ENCODE measurements around the gene SLC25A14. TPM values are rescaled to one million over a fixed set of nuclear protein-coding genes. Genes with fewer than 3 reads are reported as not detected.
"Not testable (repeated sequence)": the region's sequence is repeated elsewhere in the genome, so short reads cannot be mapped to it uniquely, and the experiment has no call there.

The SLC25A14 gene
- total RNA-seq, 1 experiment from 2014 or later, result 20.4 TPM

DNA sequence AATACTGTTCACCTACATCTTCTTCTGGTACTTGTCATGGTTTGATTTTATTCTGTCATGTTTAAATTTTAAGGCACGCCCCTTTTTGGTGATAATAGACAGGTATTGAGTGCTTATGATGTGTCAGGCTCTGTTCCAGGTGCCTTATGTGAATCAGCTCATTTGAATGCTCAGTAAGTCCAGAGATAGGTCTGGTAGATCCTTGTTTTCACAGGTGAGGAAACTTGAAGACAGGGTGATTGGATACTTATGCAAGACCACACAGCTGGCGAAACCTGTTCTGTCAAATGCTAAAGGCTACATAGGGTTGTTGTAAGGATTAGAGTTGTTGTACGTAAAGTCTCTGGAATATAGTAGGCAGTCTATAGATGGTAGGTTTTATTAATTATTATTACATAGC is 9.6 kb upstream of the SLC25A14 start:
- H2AFZ ChIP-seq (ENCODE audit: low read length), result no peak overlapping the region
- no peak overlapping the region for H3K27ac ChIP-seq (ENCODE audit: low read length)
- no peaks in the 10 kb centered on the region for H3F3A ChIP-seq (ENCODE audit: low read length, unreplicated experiment)
- H3K4me3 ChIP-seq (ENCODE audit: low read length), result no peak overlapping the region
- H3K9me3 ChIP-seq (ENCODE audit: low read length), result no peaks in the 10 kb centered on the region
- H3K27me3 ChIP-seq (ENCODE audit: low read length), result peaks cover 4% of the 10 kb centered on the region; the same call in 1 of the 2 replicates
- TF ChIP-seq EZH2 (IDR thresholded peaks at IDR 0.05; ENCODE audit: low read length, unreplicated experiment), result no peak
- TF ChIP-seq, protein P1, sequence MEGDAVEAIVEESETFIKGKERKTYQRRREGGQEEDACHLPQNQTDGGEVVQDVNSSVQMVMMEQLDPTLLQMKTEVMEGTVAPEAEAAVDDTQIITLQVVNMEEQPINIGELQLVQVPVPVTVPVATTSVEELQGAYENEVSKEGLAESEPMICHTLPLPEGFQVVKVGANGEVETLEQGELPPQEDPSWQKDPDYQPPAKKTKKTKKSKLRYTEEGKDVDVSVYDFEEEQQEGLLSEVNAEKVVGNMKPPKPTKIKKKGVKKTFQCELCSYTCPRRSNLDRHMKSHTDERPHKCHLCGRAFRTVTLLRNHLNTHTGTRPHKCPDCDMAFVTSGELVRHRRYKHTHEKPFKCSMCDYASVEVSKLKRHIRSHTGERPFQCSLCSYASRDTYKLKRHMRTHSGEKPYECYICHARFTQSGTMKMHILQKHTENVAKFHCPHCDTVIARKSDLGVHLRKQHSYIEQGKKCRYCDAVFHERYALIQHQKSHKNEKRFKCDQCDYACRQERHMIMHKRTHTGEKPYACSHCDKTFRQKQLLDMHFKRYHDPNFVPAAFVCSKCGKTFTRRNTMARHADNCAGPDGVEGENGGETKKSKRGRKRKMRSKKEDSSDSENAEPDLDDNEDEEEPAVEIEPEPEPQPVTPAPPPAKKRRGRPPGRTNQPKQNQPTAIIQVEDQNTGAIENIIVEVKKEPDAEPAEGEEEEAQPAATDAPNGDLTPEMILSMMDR (conservative IDR thresholded peaks at IDR 0.05; ENCODE audit: low read depth, low read length), result no peak
- no peak for TF ChIP-seq EZH2phosphoT487 (IDR thresholded peaks at IDR 0.05; ENCODE audit: borderline replicate concordance, low read length)
- DNase-seq, result peak; percentile 71
- H3K9ac ChIP-seq (ENCODE audit: low read length), result no peak overlapping the region
- CTCF ChIA-PET, result interaction anchor here (0.6 kb wide), 1 partner anchor 137 kb away, joined by 3 read pairs; no protein-coding TSS in a partner anchor
- H3K4me2 ChIP-seq (ENCODE audit: low read length), result peak overlapping the region; percentile 88
- no TSS peak for BruUV-seq (replicated peaks)
- POLR2A ChIA-PET (ENCODE audit: unreplicated experiment), result no interaction called here
- H3K9me2 ChIP-seq (replicated peaks; ENCODE audit: low read length), result no peaks in the 10 kb centered on the region
- no peaks in the 10 kb centered on the region for H3K79me2 ChIP-seq (ENCODE audit: low read length)
- peak; percentile 40 for ATAC-seq
- no peaks in the 10 kb centered on the region for H3K36me3 ChIP-seq (ENCODE audit: low read depth, low read length)
- intact Hi-C loops (cut with micrococcal nuclease), result loop anchor here (2.0 kb wide), 2 partner anchors 587 to 595 kb away; no protein-coding TSS in a partner anchor
- H4K20me1 ChIP-seq (ENCODE audit: low read length), result no peaks in the 10 kb centered on the region
- peaks cover 4% of the 10 kb centered on the region; the same call in 1 of the 2 replicates for H3K4me1 ChIP-seq (ENCODE audit: insufficient read depth, low read length)

- CTCF ChIA-PET, result no interaction called here
- DNase-seq (peak; percentile 57), ATAC-seq (peak; percentile 93)
- Histone ChIP-seq H4K20me1 (ENCODE audit: low read length) (no peaks in the 10 kb centered on the region), H3K27ac (ENCODE audit: low read length) (no peak overlapping the region), H3K4me3 (ENCODE audit: low read length) (peak overlapping the region; percentile 47; the same call in 1 of the 2 replicates), H2AFZ (ENCODE audit: low read length) (peak overlapping the region; percentile 84), H3K4me2 (ENCODE audit: low read length) (peak overlapping the region; percentile 88), H3K4me1 (ENCODE audit: insufficient read depth, low read length) (peaks cover 4% of the 10 kb centered on the region; the same call in 1 of the 2 replicates), H3F3A (ENCODE audit: low read length, unreplicated experiment) (no peaks in the 10 kb centered on the region), H3K9me2 (replicated peaks; ENCODE audit: low read length) (no peaks in the 10 kb centered on the region), H3K36me3 (ENCODE audit: low read depth, low read length) (no peaks in the 10 kb centered on the region), H3K27me3 (ENCODE audit: low read length) (no peaks in the 10 kb centered on the region; the same call in 1 of the 2 replicates), H3K79me2 (ENCODE audit: low read length) (no peaks in the 10 kb centered on the region), H3K9ac (ENCODE audit: low read length) (no peak overlapping the region), H3K9me3 (ENCODE audit: low read length) (no peaks in the 10 kb centered on the region)
- intact Hi-C loops (cut with micrococcal nuclease), result loop anchor here (2.0 kb wide), 2 partner anchors 586 to 594 kb away; no protein-coding TSS in a partner anchor
- POLR2A ChIA-PET (ENCODE audit: unreplicated experiment), result no interaction called here
- TF ChIP-seq EZH2phosphoT487 (IDR thresholded peaks at IDR 0.05; ENCODE audit: borderline replicate concordance, low read length) (no peak), EZH2 (IDR thresholded peaks at IDR 0.05; ENCODE audit: low read length, unreplicated experiment) (no peak)
- TF ChIP-seq, protein P1 (conservative IDR thresholded peaks at IDR 0.05; ENCODE audit: low read depth, low read length), result peak; percentile 84
- BruUV-seq (replicated peaks), result no TSS peak
These were observed 9.0 kb upstream of the SLC25A14 start for GRCh38 chrX:130330706-130331105.

- Histone ChIP-seq H3K9me3 (ENCODE audit: low read length) (no peaks in the 10 kb centered on the region), H4K20me1 (ENCODE audit: low read length) (no peaks in the 10 kb centered on the region), H3F3A (ENCODE audit: low read length, unreplicated experiment) (no peaks in the 10 kb centered on the region), H3K27ac (ENCODE audit: low read length) (no peak overlapping the region), H3K9me2 (replicated peaks; ENCODE audit: low read length) (no peaks in the 10 kb centered on the region), H3K79me2 (ENCODE audit: low read length) (no peaks in the 10 kb centered on the region), H3K27me3 (ENCODE audit: low read length) (no peaks in the 10 kb centered on the region), H3K4me1 (ENCODE audit: insufficient read depth, low read length) (peaks cover 9% of the 10 kb centered on the region; the same call in 1 of the 2 replicates), H3K36me3 (ENCODE audit: low read depth, low read length) (no peaks in the 10 kb centered on the region), H2AFZ (ENCODE audit: low read length) (no peak overlapping the region), H3K4me3 (ENCODE audit: low read length) (no peak overlapping the region), H3K4me2 (ENCODE audit: low read length) (no peak overlapping the region), H3K9ac (ENCODE audit: low read length) (no peak overlapping the region)
- no TSS peak for BruUV-seq (replicated peaks)
- CTCF ChIA-PET, result no interaction called here
- POLR2A ChIA-PET (ENCODE audit: unreplicated experiment), result no interaction called here
- no peak for ATAC-seq
- no peak for DNase-seq
- intact Hi-C loops (cut with micrococcal nuclease), result no loop called here
- no peak for TF ChIP-seq EZH2 (IDR thresholded peaks at IDR 0.05; ENCODE audit: low read length, unreplicated experiment)
- TF ChIP-seq EZH2phosphoT487 (IDR thresholded peaks at IDR 0.05; ENCODE audit: borderline replicate concordance, low read length), result no peak
- TF ChIP-seq, protein P1 (conservative IDR thresholded peaks at IDR 0.05; ENCODE audit: low read depth, low read length), result no peak
These were observed 3.2 kb upstream of the SLC25A14 start for GRCh38 chrX:130336531-130336930.

GRCh38 chrX:130338869-130339268 is 850 bp upstream of the SLC25A14 start:
- peak overlapping the region; percentile 98 for H3K4me3 ChIP-seq (ENCODE audit: low read length)
- intact Hi-C loops (cut with micrococcal nuclease), result loop anchor here (1.0 kb wide), 1 partner anchor 71 kb away; the partner anchor contains the start of gene ZNF280C
- CTCF ChIA-PET, result not testable (repeated sequence)

More at GRCh38 chrX:130338869-130339268, 850 bp upstream of the SLC25A14 start:
- H4K20me1 ChIP-seq (ENCODE audit: low read length); H3K9me2 ChIP-seq (replicated peaks; ENCODE audit: low read length); H3K27me3 ChIP-seq (ENCODE audit: low read length); H3F3A ChIP-seq (ENCODE audit: low read length, unreplicated experiment); POLR2A ChIA-PET (ENCODE audit: unreplicated experiment); H3K79me2 ChIP-seq (ENCODE audit: low read length); H3K9me3 ChIP-seq (ENCODE audit: low read length); ATAC-seq; H3K27ac ChIP-seq (ENCODE audit: low read length); BruUV-seq (replicated peaks); DNase-seq; H3K36me3 ChIP-seq (ENCODE audit: low read depth, low read length); H3K4me1 ChIP-seq (ENCODE audit: insufficient read depth, low read length): not testable (repeated sequence)
- Histone ChIP-seq H2AFZ (ENCODE audit: low read length) (peak overlapping the region; percentile 100), H3K4me2 (ENCODE audit: low read length) (peak overlapping the region; percentile 94), H3K9ac (ENCODE audit: low read length) (peak overlapping the region; percentile 91)

All from PC-3 (cell line).